Esophagus squamous epithelium (tissue), 4 donors: ENCODE measurements around the gene FXYD5.

Source experiments
- CTCF ChIP-seq, 6 experiments: fragments of 450-650 bp in 4 of 6; fragments of 200-600 bp in 2 of 6; sonication (generic) in 2 of 6; IDR thresholded peaks; one replicate each; pipeline ENCODE4 v1.5.1; 2016 to 2019; ENCODE audit warnings: antibody characterized with exemption in 6 of 6, mild to moderate bottlenecking in 4 of 6, moderate library complexity in 4 of 6
- POLR2A ChIP-seq, 4 donors: fragments of 450-650 bp; IDR thresholded peaks; one replicate each; pipeline ENCODE4 v1.6.1; 2017; ENCODE audit warnings: antibody characterized with exemption in 4 of 4, mild to moderate bottlenecking in 4 of 4, moderate library complexity in 3 of 4

- no peak for TF ChIP-seq CTCF (IDR thresholded peaks at IDR 0.05)
- no peak for TF ChIP-seq POLR2A (IDR thresholded peaks at IDR 0.05)
Measured at GRCh38 chr19:35107545-35107944, 47.0 kb upstream of the FXYD5 start.
